ENCODE data around the gene SIMC1. TPM values are rescaled to one million over a fixed set of nuclear protein-coding genes. Genes with fewer than 3 reads are reported as not detected.
A peak's percentile ranks its signal among the peaks of the same experiment; 100 is the strongest.
"Not testable (repeated sequence)": the region's sequence is repeated elsewhere in the genome, so short reads cannot be mapped to it uniquely, and the experiment has no call there.

The SIMC1 gene
- total and polyA plus RNA-seq, 2 donors (not counting 3 experiments of a cell fraction or from before 2014, with no cell fraction given), result 9.0 to 16.2 TPM

GRCh38 chr5:176238645-176239283 lies 540 bp downstream of the SIMC1 start:
- POLR2A ChIA-PET; H3K36me3 ChIP-seq (ENCODE audit: control insufficient read depth in 2 of 2, extremely low read depth in 1 of 2, insufficient read depth in 2 of 2, low read length in 2 of 2); H3K27ac ChIP-seq (ENCODE audit: insufficient read depth, low read depth, low read length); BruUV-seq (replicated peaks); DNase-seq (ENCODE audit: low read depth, low spot score); H3K9me1 ChIP-seq (replicated peaks; ENCODE audit: control insufficient read depth, extremely low read depth, insufficient read depth, low read length); H3K4me2 ChIP-seq (ENCODE audit: insufficient read depth, low read length); H4K20me1 ChIP-seq (replicated peaks; ENCODE audit: control insufficient read depth, extremely low read depth, insufficient read depth, low read length); H3K79me2 ChIP-seq (ENCODE audit: control insufficient read depth, insufficient read depth, low read length); H3K27me3 ChIP-seq (ENCODE audit: control insufficient read depth in 2 of 2, insufficient read depth in 2 of 2, low read length in 2 of 2); CTCF ChIA-PET; H3K4me1 ChIP-seq (ENCODE audit: control insufficient read depth, extremely low read depth, insufficient read depth, low read length); dilution Hi-C loops (cut with MboI; ENCODE audit: extremely low pct_ligation_motif_present, low sequenced_read_pairs); H2AFZ ChIP-seq (ENCODE audit: low read depth, low read length); H3K9ac ChIP-seq (replicated peaks; ENCODE audit: extremely low read depth, insufficient read depth, low read length); H3K9me3 ChIP-seq (replicated peaks; ENCODE audit: control insufficient read depth, insufficient read depth, low read length): not testable (repeated sequence)
- peak overlapping the region in 1 of 3 experiments; percentile 36 for H3K4me3 ChIP-seq (replicated peaks in 1 of 3; ENCODE audit: insufficient read depth in 1 of 3, low read depth in 1 of 3, low read length in 3 of 3)
- intact Hi-C loops (cut with micrococcal nuclease), result loop anchor here (10.0 kb wide), 1 partner anchor 126 kb away; the partner anchor contains the start of genes ARL10 and KIAA1191
- FAIRE-seq, result peak; percentile 37

GRCh38 chr5:176239304-176239703 lies 1.1 kb downstream of the SIMC1 start:
- H3K4me1 ChIP-seq (ENCODE audit: control insufficient read depth, extremely low read depth, insufficient read depth, low read length); H2AFZ ChIP-seq (ENCODE audit: low read depth, low read length); H3K27me3 ChIP-seq (ENCODE audit: control insufficient read depth in 2 of 2, insufficient read depth in 2 of 2, low read length in 2 of 2); H3K27ac ChIP-seq (ENCODE audit: insufficient read depth, low read depth, low read length); CTCF ChIA-PET; H4K20me1 ChIP-seq (replicated peaks; ENCODE audit: control insufficient read depth, extremely low read depth, insufficient read depth, low read length); BruUV-seq (replicated peaks); POLR2A ChIA-PET; H3K9me1 ChIP-seq (replicated peaks; ENCODE audit: control insufficient read depth, extremely low read depth, insufficient read depth, low read length); H3K4me2 ChIP-seq (ENCODE audit: insufficient read depth, low read length); FAIRE-seq; H3K79me2 ChIP-seq (ENCODE audit: control insufficient read depth, insufficient read depth, low read length); H3K9ac ChIP-seq (replicated peaks; ENCODE audit: extremely low read depth, insufficient read depth, low read length); dilution Hi-C loops (cut with MboI; ENCODE audit: extremely low pct_ligation_motif_present, low sequenced_read_pairs); DNase-seq (ENCODE audit: low read depth, low spot score); H3K9me3 ChIP-seq (replicated peaks; ENCODE audit: control insufficient read depth, insufficient read depth, low read length); H3K36me3 ChIP-seq (ENCODE audit: control insufficient read depth in 2 of 2, extremely low read depth in 1 of 2, insufficient read depth in 2 of 2, low read length in 2 of 2); H3K4me3 ChIP-seq (replicated peaks in 1 of 3; ENCODE audit: insufficient read depth in 1 of 3, low read depth in 1 of 3, low read length in 3 of 3): not testable (repeated sequence)
- intact Hi-C loops (cut with micrococcal nuclease), result loop anchor here (10.0 kb wide), 1 partner anchor 125 kb away; the partner anchor contains the start of genes ARL10 and KIAA1191

- H3K36me3 ChIP-seq (ENCODE audit: control insufficient read depth in 2 of 2, extremely low read depth in 1 of 2, insufficient read depth in 2 of 2, low read length in 2 of 2); DNase-seq (ENCODE audit: low read depth, low spot score); H4K20me1 ChIP-seq (replicated peaks; ENCODE audit: control insufficient read depth, extremely low read depth, insufficient read depth, low read length); BruUV-seq (replicated peaks); H3K27ac ChIP-seq (ENCODE audit: insufficient read depth, low read depth, low read length); H3K9me3 ChIP-seq (replicated peaks; ENCODE audit: control insufficient read depth, insufficient read depth, low read length); H3K4me3 ChIP-seq (replicated peaks in 1 of 3; ENCODE audit: insufficient read depth in 1 of 3, low read depth in 1 of 3, low read length in 3 of 3); CTCF ChIA-PET; H3K4me1 ChIP-seq (ENCODE audit: control insufficient read depth, extremely low read depth, insufficient read depth, low read length); H3K9me1 ChIP-seq (replicated peaks; ENCODE audit: control insufficient read depth, extremely low read depth, insufficient read depth, low read length); intact Hi-C loops (cut with micrococcal nuclease); H3K79me2 ChIP-seq (ENCODE audit: control insufficient read depth, insufficient read depth, low read length); H3K27me3 ChIP-seq (ENCODE audit: control insufficient read depth in 2 of 2, insufficient read depth in 2 of 2, low read length in 2 of 2); H3K4me2 ChIP-seq (ENCODE audit: insufficient read depth, low read length); H2AFZ ChIP-seq (ENCODE audit: low read depth, low read length); FAIRE-seq; POLR2A ChIA-PET; H3K9ac ChIP-seq (replicated peaks; ENCODE audit: extremely low read depth, insufficient read depth, low read length); dilution Hi-C loops (cut with MboI; ENCODE audit: extremely low pct_ligation_motif_present, low sequenced_read_pairs): not testable (repeated sequence)
These were observed 6.1 kb downstream of the SIMC1 start for GRCh38 chr5:176244318-176244717.

GRCh38 chr5:176245074-176245473 lies 6.8 kb downstream of the SIMC1 start:
- H3K27ac ChIP-seq (ENCODE audit: insufficient read depth, low read depth, low read length); CTCF ChIA-PET; H4K20me1 ChIP-seq (replicated peaks; ENCODE audit: control insufficient read depth, extremely low read depth, insufficient read depth, low read length); H3K9me1 ChIP-seq (replicated peaks; ENCODE audit: control insufficient read depth, extremely low read depth, insufficient read depth, low read length); POLR2A ChIA-PET; H3K79me2 ChIP-seq (ENCODE audit: control insufficient read depth, insufficient read depth, low read length); DNase-seq (ENCODE audit: low read depth, low spot score); H3K9ac ChIP-seq (replicated peaks; ENCODE audit: extremely low read depth, insufficient read depth, low read length); H3K4me3 ChIP-seq (replicated peaks in 1 of 3; ENCODE audit: insufficient read depth in 1 of 3, low read depth in 1 of 3, low read length in 3 of 3); H3K9me3 ChIP-seq (replicated peaks; ENCODE audit: control insufficient read depth, insufficient read depth, low read length); BruUV-seq (replicated peaks); FAIRE-seq; H3K4me2 ChIP-seq (ENCODE audit: insufficient read depth, low read length); H3K27me3 ChIP-seq (ENCODE audit: control insufficient read depth in 2 of 2, insufficient read depth in 2 of 2, low read length in 2 of 2); H2AFZ ChIP-seq (ENCODE audit: low read depth, low read length); intact Hi-C loops (cut with micrococcal nuclease); H3K36me3 ChIP-seq (ENCODE audit: control insufficient read depth in 2 of 2, extremely low read depth in 1 of 2, insufficient read depth in 2 of 2, low read length in 2 of 2); H3K4me1 ChIP-seq (ENCODE audit: control insufficient read depth, extremely low read depth, insufficient read depth, low read length); dilution Hi-C loops (cut with MboI; ENCODE audit: extremely low pct_ligation_motif_present, low sequenced_read_pairs): not testable (repeated sequence)

Measured in endothelial cell of umbilical vein (primary cell).